Measurements from ENCODE around the gene ARNT2.

The ARNT2 gene

GRCh38 chr15:80550908-80551260, 146.7 kb downstream of the ARNT2 start:
- DNase-seq: no peak
- TF ChIP-seq POLR2A (IDR thresholded peaks at IDR 0.05; ENCODE audit: low read length) (no peak), GATA1 (IDR thresholded peaks at IDR 0.05; ENCODE audit: low read depth, low read length) (no peak)

GRCh38 chr15:80551348-80551747, 147.2 kb downstream of the ARNT2 start:
- no peak for TF ChIP-seq GATA1 (IDR thresholded peaks at IDR 0.05; ENCODE audit: low read depth, low read length)
- TF ChIP-seq POLR2A (IDR thresholded peaks at IDR 0.05; ENCODE audit: low read length): no peak
- DNase-seq: no peak

DNA sequence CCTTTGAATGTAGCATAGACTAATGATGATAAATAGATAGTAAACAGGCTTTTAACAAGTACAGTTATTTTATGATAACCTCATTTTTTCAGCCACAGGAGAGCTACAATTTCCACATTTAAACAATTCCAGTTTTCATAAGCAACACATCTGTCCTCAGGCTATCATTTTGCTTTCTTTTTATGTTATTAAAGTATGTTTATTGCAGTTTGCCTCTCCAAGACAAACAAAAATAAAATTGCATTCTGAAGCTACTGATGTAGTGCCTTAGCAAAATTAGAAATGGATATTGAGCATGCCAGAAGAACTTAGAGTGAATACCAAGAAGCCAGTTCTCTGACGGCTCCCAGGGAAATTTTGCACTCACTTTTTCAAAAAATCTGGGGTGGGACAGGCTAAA, 150.4 kb downstream of the ARNT2 start:
- TF ChIP-seq POLR2A (IDR thresholded peaks at IDR 0.05; ENCODE audit: low read length) (no peak), GATA1 (IDR thresholded peaks at IDR 0.05; ENCODE audit: low read depth, low read length) (no peak)
- DNase-seq: no peak

- no peak for DNase-seq
- TF ChIP-seq GATA1 (IDR thresholded peaks at IDR 0.05; ENCODE audit: low read depth, low read length) (no peak), POLR2A (IDR thresholded peaks at IDR 0.05; ENCODE audit: low read length) (no peak)
These were observed 152.6 kb downstream of the ARNT2 start for GRCh38 chr15:80556694-80557367.

GRCh38 chr15:80557441-80558234, 153.5 kb downstream of the ARNT2 start:
- TF ChIP-seq POLR2A (IDR thresholded peaks at IDR 0.05; ENCODE audit: low read length): no peak
- TF ChIP-seq GATA1 (IDR thresholded peaks at IDR 0.05; ENCODE audit: low read depth, low read length): no peak
- DNase-seq: no peak

DNA sequence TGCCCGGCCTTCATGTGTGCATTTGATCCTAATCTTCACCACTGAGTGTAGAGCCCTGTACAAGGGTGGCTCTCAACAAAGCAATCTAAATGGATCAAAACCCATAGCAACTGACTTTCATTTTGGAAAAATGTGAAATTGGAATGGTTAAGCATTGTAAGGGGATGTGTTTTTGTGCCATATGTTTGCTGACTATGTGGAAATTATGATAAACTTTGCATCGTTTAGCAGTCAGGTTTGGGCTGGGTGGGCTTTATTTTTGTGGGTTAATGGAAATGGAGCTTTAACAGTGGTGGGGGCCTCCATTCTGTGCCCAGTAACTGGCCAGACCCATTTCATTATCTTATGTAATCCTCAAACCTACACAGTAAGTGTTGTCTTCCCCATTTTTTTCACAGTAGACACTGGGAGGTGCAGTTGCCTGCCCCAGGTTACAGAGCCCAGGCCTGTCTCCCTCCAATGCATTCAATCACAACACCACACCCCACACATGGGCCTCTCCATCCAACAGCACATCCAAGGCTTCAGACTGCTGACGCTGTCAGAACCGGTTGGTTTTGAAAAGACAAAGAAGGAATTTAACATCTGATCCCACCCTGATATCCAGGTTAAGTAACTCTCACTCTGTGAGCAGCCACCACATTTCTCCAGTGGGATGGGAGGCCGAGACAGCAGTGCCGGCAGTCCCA, 154.6 kb downstream of the ARNT2 start:
- no peak for DNase-seq
- TF ChIP-seq GATA1 (IDR thresholded peaks at IDR 0.05; ENCODE audit: low read depth, low read length) (no peak), POLR2A (IDR thresholded peaks at IDR 0.05; ENCODE audit: low read length) (no peak)

DNA sequence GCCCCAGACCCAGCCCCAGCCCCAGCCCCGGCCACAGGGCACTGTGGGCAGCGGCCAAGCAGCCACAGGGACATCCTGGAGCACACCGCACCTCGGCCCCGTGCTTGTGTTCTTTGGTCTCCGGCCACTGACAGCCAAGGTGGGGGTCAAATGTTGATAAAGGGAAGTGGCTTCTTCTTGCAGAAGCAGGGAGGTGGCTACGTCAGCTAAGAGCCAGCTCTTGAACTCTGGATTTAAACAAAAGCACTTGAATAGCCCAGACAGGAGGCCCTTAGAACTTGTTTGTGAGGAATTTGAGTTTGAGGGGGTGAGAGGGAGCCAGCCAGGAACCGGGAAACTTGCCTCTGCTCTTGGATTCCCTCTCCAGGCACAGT, 155.1 kb downstream of the ARNT2 start:
- no peak for TF ChIP-seq GATA1 (IDR thresholded peaks at IDR 0.05; ENCODE audit: low read depth, low read length)
- no peak for TF ChIP-seq POLR2A (IDR thresholded peaks at IDR 0.05; ENCODE audit: low read length)
- no peak for DNase-seq

DNA sequence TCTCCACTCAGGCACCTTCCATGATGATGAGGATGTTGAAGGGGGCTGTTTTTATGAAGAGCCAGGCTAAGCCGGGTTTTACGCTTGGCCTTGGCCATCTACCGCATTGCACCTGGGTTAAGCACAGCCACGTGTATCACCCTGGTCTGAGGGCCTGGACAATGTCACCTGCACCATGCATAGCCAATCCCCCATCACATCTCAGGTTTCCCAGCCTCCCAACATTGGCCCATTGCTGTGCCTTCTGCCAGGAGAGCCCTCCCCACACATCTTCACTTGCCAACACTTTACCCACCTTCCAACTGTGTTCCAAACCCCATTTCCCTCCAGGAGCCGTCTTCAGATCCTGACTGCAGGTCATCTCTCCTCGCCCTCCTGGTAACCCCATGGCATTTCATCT, 155.6 kb downstream of the ARNT2 start:
- DNase-seq: no peak
- TF ChIP-seq POLR2A (IDR thresholded peaks at IDR 0.05; ENCODE audit: low read length): no peak
- TF ChIP-seq GATA1 (IDR thresholded peaks at IDR 0.05; ENCODE audit: low read depth, low read length): no peak

GRCh38 chr15:80560601-80561400, 156.6 kb downstream of the ARNT2 start:
- no peak for TF ChIP-seq POLR2A (IDR thresholded peaks at IDR 0.05; ENCODE audit: low read length)
- no peak for TF ChIP-seq GATA1 (IDR thresholded peaks at IDR 0.05; ENCODE audit: low read depth, low read length)

DNA sequence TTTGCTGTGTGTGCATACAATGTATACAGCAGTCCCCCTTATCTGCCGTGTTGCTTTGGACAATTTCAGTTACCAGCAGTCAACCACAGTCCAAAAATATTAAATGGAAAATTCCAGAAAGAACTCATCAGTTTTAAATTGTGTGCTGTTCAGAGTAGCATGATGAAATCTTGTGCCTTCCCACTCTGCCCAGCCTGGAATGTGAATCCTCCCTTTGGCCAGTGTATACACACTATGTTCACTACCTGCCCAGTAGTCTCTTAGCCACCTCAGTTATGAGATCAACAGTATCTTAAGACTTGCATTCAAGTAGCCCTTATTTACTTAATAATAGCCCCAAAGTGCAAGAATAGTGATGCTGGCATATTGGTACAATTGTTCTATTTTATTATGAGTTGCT, 157.3 kb downstream of the ARNT2 start:
- TF ChIP-seq POLR2A (IDR thresholded peaks at IDR 0.05; ENCODE audit: low read length) (no peak), GATA1 (IDR thresholded peaks at IDR 0.05; ENCODE audit: low read depth, low read length) (no peak)
- DNase-seq: no peak

More at GRCh38 chr15:80560601-80561400, 156.6 kb downstream of the ARNT2 start:
- DNase-seq: no peak

GRCh38 chr15:80562033-80562432, 157.9 kb downstream of the ARNT2 start:
- no peak for TF ChIP-seq POLR2A (IDR thresholded peaks at IDR 0.05; ENCODE audit: low read length)
- TF ChIP-seq GATA1 (IDR thresholded peaks at IDR 0.05; ENCODE audit: low read depth, low read length): no peak

DNA sequence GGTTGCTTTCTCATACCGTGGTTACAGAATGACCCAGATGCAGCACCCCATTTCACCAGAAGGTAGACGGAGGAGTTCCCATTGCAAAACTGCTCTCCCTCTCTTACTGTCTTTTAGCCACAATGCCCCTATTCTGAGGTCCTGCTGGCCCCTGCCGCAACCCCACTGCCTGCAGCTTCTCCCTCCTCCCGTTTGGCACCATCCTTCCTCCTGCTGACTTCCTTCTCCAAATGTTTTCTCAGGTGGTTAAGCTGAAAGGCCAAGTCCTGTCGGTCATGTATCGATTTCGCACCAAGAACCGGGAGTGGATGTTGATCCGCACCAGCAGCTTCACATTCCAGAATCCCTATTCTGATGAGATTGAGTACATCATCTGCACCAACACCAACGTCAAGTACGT, 158.7 kb downstream of the ARNT2 start:
- TF ChIP-seq POLR2A (IDR thresholded peaks at IDR 0.05; ENCODE audit: low read length): no peak
- TF ChIP-seq GATA1 (IDR thresholded peaks at IDR 0.05; ENCODE audit: low read depth, low read length): no peak
- no peak for DNase-seq

More at GRCh38 chr15:80562033-80562432, 157.9 kb downstream of the ARNT2 start:
- DNase-seq: no peak

GRCh38 chr15:80563372-80563997, 159.3 kb downstream of the ARNT2 start:
- no peak for TF ChIP-seq GATA1 (IDR thresholded peaks at IDR 0.05; ENCODE audit: low read depth, low read length)
- TF ChIP-seq POLR2A (IDR thresholded peaks at IDR 0.05; ENCODE audit: low read length): no peak
- no peak for DNase-seq
